Stimulated activated effector memory CD8-positive, alpha-beta T cell treated with anti-CD3 and anti-CD28 coated beads, Interleukin-12 subunit alpha, Interleukin-12 subunit beta, amount 100 ng/mL, for 72 hours (primary cell): ENCODE data around the gene SLIT3.
A peak's percentile ranks its signal among the peaks of the same experiment; 100 is the strongest.

Source experiments
- ATAC-seq: fragments of 150-1000 bp; cut with Tn5 transposase; 2 replicates; pipeline ENCODE4 v1.10.0; 2021
- DNase-seq, 2 donors: peaks; one replicate each; pipeline ENCODE4 v3.0.0; 2021 to 2022; ENCODE audit warnings: low spot score in 2 of 2
- H3K27ac Mint-ChIP-seq: one replicate; pipeline ENCODE4 v1.8.0; 2022; ENCODE audit warnings: mild to moderate bottlenecking, mixed read lengths
- H3K36me3 Mint-ChIP-seq: one replicate; pipeline ENCODE4 v1.8.0; 2022; ENCODE audit warnings: mild to moderate bottlenecking, mixed read lengths
- H3K4me1 Mint-ChIP-seq: one replicate; pipeline ENCODE4 v1.8.0; 2022; ENCODE audit warnings: mixed read lengths
- H3K4me3 Mint-ChIP-seq: one replicate; pipeline ENCODE4 v1.8.0; 2022; ENCODE audit warnings: mild to moderate bottlenecking, mixed read lengths
- H3K9me3 Mint-ChIP-seq: one replicate; pipeline ENCODE4 v1.8.0; 2022; ENCODE audit warnings: mixed read lengths

Gene SLIT3

GRCh38 chr5:169263591-169263990 is 37.3 kb downstream of the SLIT3 start:
- H3K9me3 Mint-ChIP-seq: no peaks in the 10 kb centered on the region
- no peak overlapping the region for H3K4me3 Mint-ChIP-seq
- ATAC-seq: no peak
- H3K36me3 Mint-ChIP-seq: no peaks in the 10 kb centered on the region
- H3K4me1 Mint-ChIP-seq: no peaks in the 10 kb centered on the region
- no peak for DNase-seq
- no peak overlapping the region for H3K27ac Mint-ChIP-seq

- no peaks in the 10 kb centered on the region for H3K4me1 Mint-ChIP-seq
- no peak overlapping the region for H3K4me3 Mint-ChIP-seq
- no peak overlapping the region for H3K27ac Mint-ChIP-seq
Observed at GRCh38 chr5:169260896-169261569, 39.9 kb downstream of the SLIT3 start.

GRCh38 chr5:169258372-169259000 is 42.5 kb downstream of the SLIT3 start:
- no peaks in the 10 kb centered on the region for H3K9me3 Mint-ChIP-seq
- no peak for DNase-seq
- no peak overlapping the region for H3K4me3 Mint-ChIP-seq
- no peaks in the 10 kb centered on the region for H3K4me1 Mint-ChIP-seq
- no peak for ATAC-seq
- no peaks in the 10 kb centered on the region for H3K36me3 Mint-ChIP-seq
- no peak overlapping the region for H3K27ac Mint-ChIP-seq

More at GRCh38 chr5:169260896-169261569, 39.9 kb downstream of the SLIT3 start:
- DNase-seq (no peak), ATAC-seq (no peak)
- H3K9me3 Mint-ChIP-seq: no peaks in the 10 kb centered on the region
- no peaks in the 10 kb centered on the region for H3K36me3 Mint-ChIP-seq

GRCh38 chr5:169256191-169256590 is 44.7 kb downstream of the SLIT3 start:
- Mint-ChIP-seq H3K9me3 (no peaks in the 10 kb centered on the region), H3K4me3 (no peak overlapping the region), H3K36me3 (no peaks in the 10 kb centered on the region), H3K4me1 (no peaks in the 10 kb centered on the region), H3K27ac (no peak overlapping the region)
- ATAC-seq (no peak), DNase-seq (no peak)

- DNase-seq (no peak), ATAC-seq (no peak)
- H3K9me3 Mint-ChIP-seq: no peaks in the 10 kb centered on the region
- H3K36me3 Mint-ChIP-seq: no peaks in the 10 kb centered on the region
- no peak overlapping the region for H3K4me3 Mint-ChIP-seq
- H3K4me1 Mint-ChIP-seq: no peaks in the 10 kb centered on the region
- no peak overlapping the region for H3K27ac Mint-ChIP-seq
Observed at GRCh38 chr5:169253071-169253470, 47.9 kb downstream of the SLIT3 start.

GRCh38 chr5:169251333-169252084 is 49.4 kb downstream of the SLIT3 start:
- Mint-ChIP-seq H3K4me1 (no peaks in the 10 kb centered on the region), H3K36me3 (no peaks in the 10 kb centered on the region), H3K4me3 (no peak overlapping the region), H3K9me3 (peaks cover 2% of the 10 kb centered on the region), H3K27ac (no peak overlapping the region)
- DNase-seq (no peak), ATAC-seq (no peak)

GRCh38 chr5:169250887-169251286 is 50.1 kb downstream of the SLIT3 start:
- no peak for DNase-seq
- Mint-ChIP-seq H3K9me3 (peaks cover 2% of the 10 kb centered on the region), H3K4me1 (no peaks in the 10 kb centered on the region), H3K4me3 (no peak overlapping the region), H3K36me3 (no peaks in the 10 kb centered on the region), H3K27ac (no peak overlapping the region)
- ATAC-seq: no peak

- no peak for DNase-seq
- H3K4me1 Mint-ChIP-seq: no peaks in the 10 kb centered on the region
Observed at GRCh38 chr5:169248996-169249395, 51.9 kb downstream of the SLIT3 start.

GRCh38 chr5:169248550-169248949 is 52.4 kb downstream of the SLIT3 start:
- Mint-ChIP-seq H3K9me3 (peaks cover 2% of the 10 kb centered on the region), H3K36me3 (no peaks in the 10 kb centered on the region), H3K27ac (no peak overlapping the region), H3K4me1 (no peaks in the 10 kb centered on the region), H3K4me3 (no peak overlapping the region)
- DNase-seq: no peak
- no peak for ATAC-seq

More at GRCh38 chr5:169248996-169249395, 51.9 kb downstream of the SLIT3 start:
- Mint-ChIP-seq H3K9me3 (peaks cover 2% of the 10 kb centered on the region), H3K36me3 (no peaks in the 10 kb centered on the region), H3K27ac (no peak overlapping the region), H3K4me3 (no peak overlapping the region)
- ATAC-seq: no peak

GRCh38 chr5:169244812-169245211 is 56.1 kb downstream of the SLIT3 start:
- Mint-ChIP-seq H3K4me1 (no peaks in the 10 kb centered on the region), H3K4me3 (no peak overlapping the region), H3K36me3 (no peaks in the 10 kb centered on the region), H3K9me3 (peaks cover 10% of the 10 kb centered on the region), H3K27ac (no peak overlapping the region)
- ATAC-seq (no peak), DNase-seq (no peak)

- H3K9me3 Mint-ChIP-seq: peaks cover 15% of the 10 kb centered on the region
Observed at GRCh38 chr5:169243651-169244422, 57.1 kb downstream of the SLIT3 start.

GRCh38 chr5:169242849-169243186 is 58.1 kb downstream of the SLIT3 start:
- H3K36me3 Mint-ChIP-seq: no peaks in the 10 kb centered on the region
- H3K4me1 Mint-ChIP-seq: no peaks in the 10 kb centered on the region
- no peak for ATAC-seq
- no peak overlapping the region for H3K27ac Mint-ChIP-seq
- H3K9me3 Mint-ChIP-seq: peaks cover 19% of the 10 kb centered on the region
- no peak overlapping the region for H3K4me3 Mint-ChIP-seq
- no peak for DNase-seq

More at GRCh38 chr5:169243651-169244422, 57.1 kb downstream of the SLIT3 start:
- DNase-seq (no peak), ATAC-seq (no peak)
- H3K36me3 Mint-ChIP-seq: no peaks in the 10 kb centered on the region
- H3K4me3 Mint-ChIP-seq: no peak overlapping the region
- no peaks in the 10 kb centered on the region for H3K4me1 Mint-ChIP-seq
- no peak overlapping the region for H3K27ac Mint-ChIP-seq

- H3K27ac Mint-ChIP-seq: no peak overlapping the region
- no peak for ATAC-seq
- H3K4me1 Mint-ChIP-seq: no peaks in the 10 kb centered on the region
- no peak for DNase-seq
- peaks cover 20% of the 10 kb centered on the region for H3K9me3 Mint-ChIP-seq
- H3K4me3 Mint-ChIP-seq: no peak overlapping the region
- no peaks in the 10 kb centered on the region for H3K36me3 Mint-ChIP-seq
Observed at GRCh38 chr5:169242175-169242848, 58.6 kb downstream of the SLIT3 start.

- Mint-ChIP-seq H3K9me3 (no peaks in the 10 kb centered on the region), H3K36me3 (no peaks in the 10 kb centered on the region), H3K4me3 (no peak overlapping the region), H3K4me1 (no peaks in the 10 kb centered on the region), H3K27ac (no peak overlapping the region)
- DNase-seq (no peak), ATAC-seq (no peak)
Observed at GRCh38 chr5:169229342-169229892, 71.5 kb downstream of the SLIT3 start.

GRCh38 chr5:169226895-169227294 is 74.0 kb downstream of the SLIT3 start:
- H3K36me3 Mint-ChIP-seq: no peaks in the 10 kb centered on the region
- ATAC-seq (peak; percentile 13), DNase-seq (no peak)
- H3K4me1 Mint-ChIP-seq: no peaks in the 10 kb centered on the region
- H3K27ac Mint-ChIP-seq: no peak overlapping the region
- H3K4me3 Mint-ChIP-seq: no peak overlapping the region
- no peaks in the 10 kb centered on the region for H3K9me3 Mint-ChIP-seq
